GM19099 (cell line): ENCODE measurements around the gene PDIA5.

Experiments
- POLR2A ChIP-seq: IDR thresholded peaks from 3 replicates; pipeline ENCODE4 v1.6.1; 2011; ENCODE audit warnings: low read depth; ENCODE audit not compliant: insufficient read length; ENCODE audit errors: extremely low read depth

The PDIA5 gene

GRCh38 chr3:123078101-123078500 lies 11.3 kb downstream of the PDIA5 start:
- no peak for TF ChIP-seq POLR2A

GRCh38 chr3:123080864-123081562 lies 14.2 kb downstream of the PDIA5 start:
- no peak for TF ChIP-seq POLR2A

- no peak for TF ChIP-seq POLR2A
Observed at GRCh38 chr3:123081718-123082369, 15.0 kb downstream of the PDIA5 start.

- TF ChIP-seq POLR2A, result no peak
Observed at GRCh38 chr3:123082370-123083065, 15.7 kb downstream of the PDIA5 start.

- no peak for TF ChIP-seq POLR2A
Observed at GRCh38 chr3:123083383-123084124, 16.7 kb downstream of the PDIA5 start.

- TF ChIP-seq POLR2A, result no peak
Observed at GRCh38 chr3:123084192-123084591, 17.4 kb downstream of the PDIA5 start.

- no peak for TF ChIP-seq POLR2A
Observed at GRCh38 chr3:123084738-123085237, 18.0 kb downstream of the PDIA5 start.

GRCh38 chr3:123085293-123085931 lies 18.6 kb downstream of the PDIA5 start:
- TF ChIP-seq POLR2A, result no peak

- no peak for TF ChIP-seq POLR2A
Observed at GRCh38 chr3:123085932-123086627, 19.3 kb downstream of the PDIA5 start.

GRCh38 chr3:123088387-123088786 lies 21.6 kb downstream of the PDIA5 start:
- no peak for TF ChIP-seq POLR2A

- no peak for TF ChIP-seq POLR2A
Observed at GRCh38 chr3:123089611-123090331, 22.9 kb downstream of the PDIA5 start.

- no peak for TF ChIP-seq POLR2A
Observed at GRCh38 chr3:123090728-123091531, 24.1 kb downstream of the PDIA5 start.

- no peak for TF ChIP-seq POLR2A
Observed at GRCh38 chr3:123092243-123092642, 25.4 kb downstream of the PDIA5 start.
